ENCODE measurements around the gene ZDHHC12. TPM values are rescaled to one million over a fixed set of nuclear protein-coding genes. Genes with fewer than 3 reads are reported as not detected.
A peak's percentile ranks its signal among the peaks of the same experiment; 100 is the strongest.

ZDHHC12 gene, protein sequence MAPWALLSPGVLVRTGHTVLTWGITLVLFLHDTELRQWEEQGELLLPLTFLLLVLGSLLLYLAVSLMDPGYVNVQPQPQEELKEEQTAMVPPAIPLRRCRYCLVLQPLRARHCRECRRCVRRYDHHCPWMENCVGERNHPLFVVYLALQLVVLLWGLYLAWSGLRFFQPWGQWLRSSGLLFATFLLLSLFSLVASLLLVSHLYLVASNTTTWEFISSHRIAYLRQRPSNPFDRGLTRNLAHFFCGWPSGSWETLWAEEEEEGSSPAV
- 26.3 TPM for total RNA-seq

DNA sequence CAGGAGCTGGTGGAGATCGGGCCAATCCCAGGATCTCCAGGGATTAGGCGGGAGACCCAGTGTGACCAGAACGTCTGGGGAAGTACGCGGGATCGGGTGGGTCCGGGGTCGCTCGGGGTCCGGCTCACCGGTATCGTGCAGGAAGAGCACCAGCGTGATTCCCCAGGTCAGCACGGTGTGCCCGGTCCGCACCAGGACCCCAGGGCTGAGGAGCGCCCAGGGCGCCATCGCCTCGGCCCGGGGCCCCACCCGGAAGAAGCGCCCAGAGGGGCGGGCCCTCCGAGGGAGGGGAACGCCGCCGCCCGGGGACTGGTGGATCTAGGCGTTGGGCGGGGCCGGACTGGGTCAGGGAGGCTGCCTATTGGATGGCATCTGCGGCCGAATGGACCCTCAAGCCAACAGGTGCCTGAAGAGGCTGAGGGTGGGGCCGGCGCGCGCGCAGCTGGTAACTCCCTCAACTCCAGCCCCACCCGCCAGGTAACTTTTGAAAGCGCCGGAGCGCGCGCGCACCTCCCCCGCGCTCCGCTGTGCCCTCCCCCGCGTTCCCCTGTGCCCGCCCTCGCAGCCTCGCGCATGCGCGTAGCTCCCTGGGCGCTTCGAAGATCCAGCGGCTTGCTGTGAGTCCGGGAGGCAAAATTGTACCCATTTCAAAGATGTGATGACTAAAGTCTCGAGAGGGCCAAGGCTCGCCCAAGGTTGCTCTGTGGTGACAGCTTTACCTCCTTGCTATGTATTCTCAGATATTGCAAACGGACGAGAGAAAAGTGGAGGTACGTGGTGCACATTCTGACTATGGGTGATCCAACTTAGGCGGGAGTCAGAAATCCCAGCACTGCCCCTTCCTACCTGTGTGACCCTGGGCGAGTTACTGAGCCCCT lies at the start of gene ZDHHC12:
Gene ZDHHC12, minus strand, starts transcription at position 262 of the 878 bp plus-strand sequence. Its CDS starts 34 bp downstream, at position 228.
- peak; percentile 97 for DNase-seq (ENCODE audit: low spot score)

DNA sequence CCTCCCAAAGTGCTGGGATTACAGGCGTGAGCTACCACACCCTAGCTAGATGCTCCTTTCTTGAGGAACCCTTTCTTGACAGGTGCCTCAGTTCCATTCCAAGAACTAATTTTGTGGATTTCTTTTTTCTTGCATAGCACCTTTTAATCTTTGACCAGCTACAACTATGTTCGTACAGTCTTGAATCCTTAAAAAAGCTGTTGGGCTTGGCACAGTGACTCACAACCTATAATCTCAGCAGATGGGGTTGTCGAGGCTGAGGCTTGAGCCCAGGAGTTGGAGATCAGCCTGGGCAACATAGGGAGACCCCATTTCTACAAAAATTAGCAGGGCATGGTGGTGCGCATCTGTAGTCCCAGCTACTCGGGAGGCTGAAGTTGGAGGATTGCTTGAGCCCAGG lies 49.1 kb upstream of the ZDHHC12 start:
- no peak for DNase-seq (ENCODE audit: low spot score)

DNA sequence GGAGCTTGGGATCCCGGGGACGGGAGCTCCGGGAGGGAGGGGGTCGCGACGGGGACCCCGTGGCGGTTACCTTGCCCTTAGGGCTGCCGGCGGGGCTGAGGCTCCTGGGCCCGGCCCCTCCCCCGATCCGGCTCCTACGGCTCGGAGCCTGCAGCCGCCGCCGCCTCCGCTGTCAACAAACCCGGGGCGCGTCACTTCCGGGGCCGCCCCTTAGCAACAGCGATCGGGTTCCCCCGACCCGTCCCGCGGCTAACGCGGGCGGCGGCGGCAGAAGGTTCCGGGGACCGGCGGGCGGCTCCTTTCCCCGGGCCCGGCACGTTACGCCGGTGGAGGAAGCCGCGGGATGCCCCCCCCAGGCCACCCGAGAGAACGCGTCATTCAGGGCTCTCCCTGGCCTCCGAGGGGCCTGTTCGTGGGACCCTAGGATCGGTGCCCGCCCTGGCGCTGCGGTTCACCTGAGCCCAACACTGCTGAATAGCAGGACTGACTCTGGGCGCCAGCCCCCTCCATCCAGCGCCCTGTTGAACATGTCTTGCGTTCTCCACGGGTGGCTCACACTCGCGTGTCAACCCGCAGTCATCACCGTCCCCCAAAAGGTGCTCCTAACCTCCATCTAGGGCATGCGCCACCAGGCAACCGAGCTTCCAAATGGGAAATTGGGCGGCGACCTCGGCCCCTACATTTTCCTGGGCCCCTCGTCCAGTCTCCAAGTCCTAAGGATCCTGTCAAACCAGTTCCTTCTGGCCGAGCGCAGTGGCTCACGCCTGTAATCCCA lies 48.0 kb upstream of the ZDHHC12 start, which contains the start of gene ZER1:
Gene ZER1, minus strand, starts transcription at position 183 of the 775 bp plus-strand sequence. CDS start 16,362 bp downstream, outside the sequence.
- peak; percentile 93 for DNase-seq (ENCODE audit: low spot score)

DNA sequence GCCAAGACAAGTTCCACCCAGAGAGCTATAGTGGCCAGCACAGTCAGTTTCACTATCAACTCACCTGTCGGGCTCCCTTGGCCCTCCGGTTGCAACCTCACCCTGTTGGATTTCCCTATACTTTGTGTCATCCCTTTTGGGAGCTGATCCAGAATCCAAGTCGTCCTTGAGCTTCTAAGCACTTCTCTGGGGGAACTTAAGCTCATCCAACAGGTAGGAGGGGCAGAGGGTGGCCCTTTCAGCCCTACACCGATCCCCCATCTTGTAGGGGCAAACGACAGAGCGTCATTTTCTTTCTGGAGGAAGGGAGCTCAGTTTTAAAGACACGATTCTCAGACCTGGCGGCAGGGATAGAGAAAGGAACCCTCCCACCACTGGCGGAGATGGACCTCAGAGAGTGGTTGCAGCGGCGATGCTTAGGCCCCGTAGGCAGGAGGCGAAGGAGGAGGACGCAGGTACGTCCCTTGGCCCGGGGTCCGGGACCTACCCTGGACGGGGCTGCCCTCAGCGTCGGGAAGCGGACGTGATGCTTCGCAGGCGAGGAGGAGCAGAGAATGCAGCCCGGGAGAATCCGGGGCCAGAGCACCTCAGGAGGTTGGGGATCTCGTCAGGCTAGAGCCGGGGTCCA lies 47.3 kb upstream of the ZDHHC12 start:
- no peak for DNase-seq (ENCODE audit: low spot score)

DNA sequence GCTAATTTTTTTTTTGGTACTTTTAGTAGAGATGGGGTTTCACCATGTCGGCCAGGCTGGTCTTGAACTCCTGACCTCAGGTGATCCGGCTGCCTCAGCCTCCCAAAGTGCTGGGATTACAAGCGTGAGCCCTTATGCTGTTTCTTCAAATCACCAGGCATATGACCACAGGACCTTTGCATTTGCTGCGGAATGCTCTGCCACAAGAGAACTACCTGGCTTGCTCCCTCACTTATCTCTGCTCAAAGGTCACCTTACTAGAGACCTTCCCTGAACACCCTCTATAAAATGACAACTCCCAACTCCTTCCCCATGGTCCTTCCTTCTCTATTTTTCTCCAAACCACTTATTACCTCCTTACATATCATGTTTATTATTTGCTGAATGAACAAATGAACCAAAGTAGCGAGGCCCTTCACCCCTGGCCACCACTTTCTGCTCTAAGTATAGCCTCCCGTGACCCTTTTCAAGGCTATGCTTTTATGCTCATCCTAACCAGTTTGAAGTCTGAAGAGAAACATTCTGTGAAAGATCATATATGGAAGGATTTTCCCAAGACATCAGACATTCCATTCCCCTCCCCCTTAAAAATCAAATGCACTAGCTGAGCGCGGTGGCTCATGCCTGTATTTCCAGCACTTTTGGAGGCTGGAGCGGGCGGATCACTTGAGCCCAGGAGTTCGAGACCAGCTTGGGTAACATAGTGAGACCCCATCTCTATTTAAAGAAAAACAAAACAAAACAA lies 46.5 kb upstream of the ZDHHC12 start:
- no peak for DNase-seq (ENCODE audit: low spot score)

DNA sequence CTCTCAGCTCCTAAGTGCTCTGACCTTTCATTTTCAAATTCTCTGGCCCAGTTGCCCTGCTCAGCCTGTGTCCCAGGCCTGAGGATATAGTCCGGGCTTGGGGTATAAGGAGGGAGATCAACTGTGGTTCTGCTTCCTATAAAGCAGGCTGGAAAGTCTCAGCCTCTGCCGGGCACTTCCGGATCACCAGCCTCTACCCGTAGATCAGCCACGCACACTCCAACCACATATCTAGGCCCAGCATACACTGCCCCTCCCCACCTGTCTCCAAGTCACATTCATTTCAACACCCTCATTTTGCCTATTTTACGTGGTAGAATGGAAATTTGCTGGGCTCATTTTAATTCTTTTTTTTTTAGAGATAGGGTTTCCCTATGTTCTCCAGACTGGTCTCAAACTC lies 44.7 kb upstream of the ZDHHC12 start:
- no peak for DNase-seq (ENCODE audit: low spot score)

DNA sequence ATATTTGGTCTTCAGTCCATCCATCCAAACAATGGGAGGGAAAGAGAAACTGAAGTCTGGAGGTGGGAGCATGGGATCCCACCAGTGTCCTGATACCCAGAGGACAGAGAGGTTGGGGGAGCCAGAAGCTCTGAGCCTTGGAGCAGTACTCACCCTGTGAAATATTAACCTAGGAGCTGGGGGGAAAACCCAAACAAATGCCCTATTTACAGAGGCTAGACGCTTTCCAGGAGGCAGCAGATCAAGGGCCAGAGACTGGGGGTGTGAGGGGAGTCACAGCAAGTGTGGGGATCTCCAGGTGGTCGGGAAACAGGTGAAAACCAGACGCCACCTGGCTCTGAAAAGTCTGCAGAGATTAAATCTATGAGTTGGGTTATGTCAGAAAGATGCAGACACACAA lies 41.6 kb upstream of the ZDHHC12 start:
- no peak for DNase-seq (ENCODE audit: low spot score)

DNA sequence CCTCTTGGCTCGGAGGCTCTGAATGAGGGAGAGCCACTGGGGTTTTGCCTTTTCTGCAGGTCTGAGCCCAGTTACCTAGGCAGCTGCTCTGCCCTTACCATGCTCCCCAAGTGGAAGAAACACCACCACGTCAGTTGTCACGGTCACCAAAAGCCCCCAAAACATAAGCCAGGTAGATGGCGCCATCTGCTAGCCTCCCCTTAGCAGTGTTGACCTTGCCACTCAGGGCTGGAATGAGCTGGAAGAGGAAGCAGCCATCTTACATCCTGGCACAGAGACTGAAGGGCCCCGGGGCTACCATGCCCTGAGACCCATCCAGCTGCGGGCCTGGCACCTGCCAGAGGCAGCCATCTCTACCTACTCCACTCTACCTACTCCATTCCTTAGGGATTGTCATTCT lies 40.4 kb upstream of the ZDHHC12 start:
- no peak for DNase-seq (ENCODE audit: low spot score)

DNA sequence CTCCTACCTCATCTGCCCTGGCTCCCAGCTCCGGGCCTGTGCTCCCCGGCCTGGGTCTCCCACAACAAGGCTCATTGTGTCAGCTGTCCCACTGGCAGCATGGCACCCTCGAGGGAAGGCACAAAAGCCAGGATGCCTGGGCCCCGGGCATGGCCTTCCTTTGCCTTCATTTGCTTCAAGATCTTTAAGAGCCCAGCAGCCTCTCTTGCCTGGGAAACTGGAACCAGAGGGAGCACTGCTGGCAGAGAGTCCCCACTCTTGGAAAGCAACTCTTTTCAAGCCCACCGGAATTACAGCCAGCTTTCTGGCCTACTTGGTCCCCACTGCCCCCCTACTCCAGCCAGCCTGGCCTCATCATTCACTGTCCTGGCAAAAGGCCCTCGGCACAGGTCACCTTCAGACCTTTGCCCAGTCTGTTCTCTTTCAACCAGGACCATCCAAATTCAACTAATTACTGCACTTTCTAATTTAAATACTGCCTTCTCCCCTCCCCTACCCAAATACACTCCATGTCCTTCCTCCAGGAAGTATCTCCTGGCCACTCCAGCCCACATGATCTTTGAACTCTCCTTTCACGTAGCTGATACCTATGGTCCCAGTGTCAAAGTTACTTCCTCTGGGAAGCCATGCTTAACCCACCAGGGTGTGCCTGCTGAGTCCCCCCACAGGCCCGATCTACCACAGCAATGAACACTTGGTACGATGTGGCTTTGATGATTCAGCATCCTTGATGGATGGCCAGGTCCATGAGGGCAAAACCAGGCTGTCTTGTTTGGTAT lies 38.9 kb upstream of the ZDHHC12 start:
- DNase-seq (ENCODE audit: low spot score) = no peak

DNA sequence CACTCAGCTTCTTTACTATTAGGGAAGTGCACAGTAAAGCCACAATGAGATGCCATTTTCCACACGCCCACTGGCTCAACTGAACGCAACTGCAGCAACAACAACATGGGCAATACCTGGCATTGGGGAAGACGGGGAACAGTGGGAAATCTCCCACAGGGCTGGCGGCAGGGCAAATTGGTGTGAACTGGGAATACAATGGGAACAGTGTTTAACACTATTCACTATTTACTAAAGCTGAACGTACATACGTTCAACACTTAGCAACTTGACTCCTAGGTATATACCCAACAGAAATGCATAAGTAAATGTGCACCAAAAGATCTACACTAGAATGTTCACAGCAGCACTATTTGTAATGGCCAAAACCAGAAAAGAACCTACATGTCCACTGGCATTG lies 33.7 kb upstream of the ZDHHC12 start:
- no peak for DNase-seq (ENCODE audit: low spot score)

DNA sequence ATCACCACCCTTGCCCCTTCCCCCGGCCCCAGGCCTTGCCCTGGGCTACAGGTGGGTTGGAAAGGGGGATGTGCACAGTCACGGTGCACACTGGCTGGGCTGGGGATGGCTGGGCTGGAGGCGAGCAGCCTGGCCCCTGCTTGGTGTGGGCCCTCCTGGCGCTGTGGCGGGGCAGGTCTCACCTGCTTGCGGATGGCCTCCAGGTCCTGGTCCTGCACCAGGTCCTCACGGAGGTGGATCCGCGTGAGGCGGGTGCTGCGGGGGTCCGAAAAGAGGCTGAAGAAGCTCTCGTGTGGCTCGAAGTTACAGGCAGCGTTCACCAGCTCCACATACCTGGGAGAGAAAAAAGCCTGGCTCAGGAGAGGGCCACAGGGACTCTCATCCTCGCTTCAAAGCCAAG lies 29.7 kb upstream of the ZDHHC12 start:
- DNase-seq (ENCODE audit: low spot score) = no peak

DNA sequence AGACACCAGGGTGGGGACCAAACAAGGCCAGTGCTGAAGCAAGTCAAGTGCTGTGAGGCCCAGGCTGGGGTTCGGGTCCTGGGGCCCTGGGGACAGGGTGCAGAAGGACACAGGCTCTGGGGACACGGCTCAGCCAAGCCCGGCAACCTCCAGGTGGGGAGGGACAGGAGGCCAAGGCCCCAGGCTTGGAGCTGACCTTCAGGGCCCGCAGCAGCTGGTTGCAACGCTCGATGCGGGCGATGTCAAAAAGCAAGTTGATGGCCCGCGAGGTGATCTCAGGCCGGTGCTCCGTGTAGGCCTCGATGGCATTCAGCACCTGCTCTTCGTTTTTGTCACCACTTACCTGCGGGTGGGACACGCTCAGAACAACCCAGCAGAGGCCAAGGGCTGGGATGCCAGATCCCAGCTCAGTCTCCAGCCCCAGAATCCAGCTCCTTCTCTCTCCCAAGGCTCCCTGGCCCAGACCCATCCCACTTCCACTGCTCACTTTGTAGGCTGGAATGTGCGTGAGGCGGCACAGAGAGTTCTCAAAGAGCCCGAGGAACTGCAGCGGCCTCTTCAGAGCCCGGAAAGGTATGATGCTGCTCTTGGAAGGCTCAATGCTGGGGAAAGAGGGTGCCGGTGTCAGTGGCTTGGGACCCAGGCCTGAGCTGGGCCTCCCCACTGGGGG lies 27.1 kb upstream of the ZDHHC12 start:
- DNase-seq (ENCODE audit: low spot score) = no peak

DNA sequence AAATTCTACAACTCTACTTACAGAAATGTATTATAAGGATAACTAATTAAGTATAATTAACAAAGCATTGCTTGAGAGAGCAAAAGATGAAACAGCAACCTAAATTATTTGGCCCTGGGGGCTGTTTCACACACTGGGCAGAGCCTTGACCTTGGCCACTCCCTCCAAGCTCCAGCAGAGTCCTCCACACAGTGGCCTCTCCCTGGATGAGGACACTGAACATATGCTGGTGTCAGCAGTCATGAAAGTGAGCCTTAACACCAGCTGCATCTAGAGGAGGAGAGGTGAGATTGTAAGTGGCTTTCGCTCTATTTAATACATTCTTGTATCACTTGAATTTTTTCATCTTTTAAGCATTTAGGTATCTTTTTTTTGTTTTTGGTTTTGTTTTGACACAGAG lies 23.3 kb upstream of the ZDHHC12 start:
- DNase-seq (ENCODE audit: low spot score) = no peak

DNA sequence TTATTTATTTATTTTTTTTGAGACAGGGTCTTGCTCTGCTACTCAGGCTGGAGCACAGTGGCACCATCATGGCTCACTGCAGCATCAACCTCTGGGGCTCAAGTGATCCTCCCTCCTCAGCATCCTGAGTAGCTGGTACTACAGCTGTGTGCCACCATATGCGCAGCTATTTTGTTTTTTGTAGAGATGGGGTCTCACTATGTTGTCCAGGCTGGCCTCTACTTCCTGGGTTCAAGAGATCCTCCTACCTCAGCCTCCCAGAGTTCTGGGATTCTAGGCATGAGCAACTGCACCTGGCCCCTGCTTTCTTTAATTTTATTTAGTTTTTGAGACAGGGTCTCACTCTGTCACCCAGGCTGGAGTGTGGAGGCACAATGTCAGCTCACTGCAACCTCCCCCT lies 19.5 kb upstream of the ZDHHC12 start:
- no peak for DNase-seq (ENCODE audit: low spot score)

DNA sequence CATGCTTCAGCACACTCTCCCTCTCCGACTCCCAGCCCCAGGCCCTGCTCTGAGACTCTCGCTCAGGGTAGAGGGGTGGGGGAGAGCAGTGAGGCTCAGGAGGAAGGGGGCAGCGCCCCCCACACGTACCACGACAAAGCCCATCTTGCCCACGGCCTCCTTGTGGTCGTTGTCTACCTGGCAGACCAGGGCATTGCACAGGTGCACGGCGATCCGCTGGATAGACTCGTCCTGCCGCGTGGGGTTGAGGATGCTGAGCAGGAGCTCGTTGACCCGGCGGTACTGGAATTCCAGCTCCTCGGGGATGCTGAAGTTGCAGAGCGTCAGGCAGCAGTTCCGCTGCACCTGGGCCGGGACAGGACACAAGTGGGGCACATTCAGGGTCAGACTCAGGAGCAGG lies 18.5 kb upstream of the ZDHHC12 start:
- DNase-seq (ENCODE audit: low spot score) = no peak

DNA sequence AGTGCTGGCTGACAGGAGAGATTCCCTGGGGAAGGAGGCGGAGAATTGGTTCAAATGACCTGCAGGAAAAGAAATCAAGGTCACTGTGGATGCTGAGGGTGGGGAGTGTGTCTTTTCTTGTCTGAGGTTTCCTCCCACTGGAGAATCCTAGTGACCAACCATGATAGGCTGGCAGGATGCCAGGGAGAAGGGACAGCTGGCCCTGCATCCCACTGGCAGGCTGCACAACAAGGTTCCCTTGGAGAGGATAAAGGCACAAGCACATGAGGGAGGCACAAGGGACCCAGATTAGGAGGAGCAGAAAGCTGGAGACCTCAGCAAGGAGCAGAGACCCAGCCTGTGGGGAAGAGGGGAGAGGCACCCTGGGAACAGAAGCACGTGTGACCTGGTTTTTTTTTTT lies 11.4 kb upstream of the ZDHHC12 start:
- DNase-seq (ENCODE audit: low spot score) = no peak

DNA sequence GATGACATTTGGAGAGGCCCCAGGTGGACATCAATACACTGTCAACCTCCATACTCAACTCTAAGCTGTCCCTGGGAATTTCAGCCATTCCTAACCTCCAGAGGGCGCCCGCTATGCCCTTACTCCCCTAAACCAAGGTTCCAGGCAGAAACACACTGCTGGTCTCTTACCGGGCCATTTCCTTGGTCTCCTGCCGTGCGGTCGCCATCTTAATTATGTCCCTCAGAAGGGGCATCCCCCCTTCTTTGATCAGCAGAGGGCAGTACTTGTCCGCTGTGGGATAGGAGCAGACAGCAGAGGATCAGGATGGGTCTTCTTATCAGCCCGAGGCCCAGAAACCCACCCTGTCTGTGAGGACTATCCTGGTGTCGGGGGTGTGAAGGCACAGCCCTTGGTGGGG lies 9.3 kb upstream of the ZDHHC12 start:
- DNase-seq (ENCODE audit: low spot score) = peak; percentile 66

DNA sequence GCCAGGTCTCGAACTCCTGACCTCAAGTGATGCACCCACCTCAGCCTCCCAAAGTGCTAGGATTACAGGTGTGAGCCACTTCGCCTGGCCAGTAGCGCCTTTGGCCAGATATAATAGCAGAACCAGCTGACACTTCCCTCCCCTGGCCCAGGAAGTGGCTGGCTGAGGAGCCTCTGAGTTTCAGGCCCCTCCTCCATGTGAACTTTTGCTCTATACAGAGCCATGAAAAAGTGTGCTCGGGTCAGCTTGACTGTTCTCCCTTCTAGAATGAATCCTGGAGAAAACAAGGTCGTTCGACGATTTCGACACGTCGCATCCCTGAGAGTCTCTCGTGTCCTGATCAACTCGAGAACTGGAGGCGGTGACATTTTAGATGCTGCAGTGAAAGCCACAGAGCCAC lies 8.6 kb upstream of the ZDHHC12 start:
- no peak for DNase-seq (ENCODE audit: low spot score)

DNA sequence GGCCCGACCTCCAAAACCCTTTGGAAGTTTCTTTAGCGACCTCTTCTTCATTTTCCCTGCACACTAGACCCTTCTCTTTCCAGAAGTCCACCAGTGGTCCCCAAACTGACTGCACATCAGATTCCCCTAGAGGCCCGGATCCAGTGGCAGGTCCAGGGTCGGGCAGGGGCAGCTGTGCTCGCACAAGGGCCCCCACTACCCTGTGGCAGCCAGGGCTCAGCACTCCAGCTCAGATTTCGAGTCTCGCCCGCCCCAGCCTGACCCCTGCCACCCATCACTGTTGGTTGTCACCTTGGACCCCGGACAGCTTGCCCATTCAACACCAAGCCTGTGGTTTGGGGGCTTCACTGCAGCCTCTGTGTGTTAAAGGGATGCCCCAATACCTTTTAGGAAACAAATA lies 7.8 kb upstream of the ZDHHC12 start:
- DNase-seq (ENCODE audit: low spot score) = no peak

DNA sequence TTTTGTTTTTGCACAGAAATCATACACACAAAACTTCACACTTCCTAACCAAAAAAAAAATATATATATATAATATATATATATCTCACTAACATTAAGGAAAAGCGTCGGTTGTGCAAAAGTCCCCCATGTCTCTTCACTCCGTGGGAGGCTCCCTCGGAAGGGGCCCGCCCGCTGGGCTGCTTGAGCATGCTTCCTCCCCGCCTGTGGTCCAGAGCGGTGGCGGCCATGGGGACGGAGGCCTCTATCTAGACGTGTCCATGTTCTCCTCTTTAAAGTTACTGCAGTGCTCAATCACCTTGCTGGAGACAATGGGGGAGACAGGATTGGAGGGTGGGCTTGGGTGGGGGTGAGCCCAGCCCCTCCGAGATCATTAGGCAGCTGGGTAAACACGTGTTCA lies 7.2 kb upstream of the ZDHHC12 start:
- DNase-seq (ENCODE audit: low spot score) = no peak

Data from ureter (tissue), 1 donor.